PC-3 (cell line): ENCODE data around the gene MGMT.

ENCODE experiments used
- CTCF ChIP-seq: fragments of 300-600 bp; sonication (generic); conservative IDR thresholded peaks from 2 replicates; pipeline ENCODE4 v1.5.1; 2017; ENCODE audit warnings: antibody characterized with exemption, low read depth, mild to moderate bottlenecking, low read length
- EZH2phosphoT487 ChIP-seq: fragments of 300-600 bp; sonication (generic); IDR thresholded peaks from 2 replicates; pipeline ENCODE4 v1.6.1; 2018; ENCODE audit warnings: mild to moderate bottlenecking, antibody characterized with exemption, low read length, borderline replicate concordance

- TF ChIP-seq CTCF, result no peak
- no peak for TF ChIP-seq EZH2phosphoT487
These were observed 349.0 kb downstream of the MGMT start for GRCh38 chr10:129815898-129816655.
